HG02571 (cell line): Measurements from ENCODE around the gene G2E3.
"Not testable (repeated sequence)": the region's sequence is repeated elsewhere in the genome, so short reads cannot be mapped to it uniquely, and the experiment has no call there.

Source experiments
- ATAC-seq: cut with Tn5 transposase; IDR thresholded peaks from one replicate; pipeline ENCODE4 v1.9.1; 2021; ENCODE audit warnings: mild to moderate bottlenecking, moderate library complexity; ENCODE audit not compliant: unreplicated experiment

G2E3 gene

DNA sequence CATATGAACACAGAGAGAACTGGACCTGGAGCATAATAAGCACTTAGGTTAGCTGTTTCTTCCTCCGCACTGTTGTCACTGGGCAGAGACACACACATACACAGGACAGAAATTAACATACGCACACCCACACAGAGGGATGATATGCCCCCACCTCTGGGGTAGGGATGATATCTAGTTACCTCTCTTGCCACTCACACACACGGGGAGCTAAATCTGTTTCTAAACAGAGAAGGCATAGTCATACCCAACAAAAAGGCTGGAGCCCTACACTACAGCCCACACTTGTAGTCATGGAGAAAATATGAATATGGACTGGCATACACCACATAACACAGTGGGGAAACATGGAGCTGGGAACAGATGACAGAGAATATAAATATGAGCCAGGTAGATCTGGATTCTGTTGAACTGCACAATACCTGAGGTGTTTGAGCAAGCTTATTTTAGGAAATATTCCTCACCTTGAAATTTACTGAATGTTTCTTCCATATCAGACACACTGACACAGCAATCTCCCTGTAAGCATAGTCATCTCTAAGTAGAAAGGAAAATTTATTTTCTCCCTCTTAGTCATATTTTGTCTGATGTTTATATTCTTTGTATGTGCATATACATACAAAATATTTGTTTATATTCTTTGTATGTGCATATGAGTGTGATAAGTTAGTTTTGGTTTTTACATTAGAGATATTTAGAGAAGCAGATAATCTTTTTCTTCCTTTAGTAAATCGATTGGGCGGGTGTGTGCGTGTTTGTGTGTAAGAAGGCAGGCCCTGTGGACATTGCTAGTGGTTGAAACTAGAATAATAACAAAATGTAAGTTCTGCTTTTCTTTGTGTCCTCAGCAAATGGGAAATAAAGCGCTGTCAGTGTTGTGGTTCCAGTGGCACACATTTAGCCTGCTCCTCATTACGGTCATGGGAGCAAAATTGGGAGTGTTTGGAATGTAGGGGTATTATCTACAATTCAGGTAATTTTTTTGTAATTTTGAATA is 42.3 kb downstream of the G2E3 start:
- ATAC-seq: no peak

DNA sequence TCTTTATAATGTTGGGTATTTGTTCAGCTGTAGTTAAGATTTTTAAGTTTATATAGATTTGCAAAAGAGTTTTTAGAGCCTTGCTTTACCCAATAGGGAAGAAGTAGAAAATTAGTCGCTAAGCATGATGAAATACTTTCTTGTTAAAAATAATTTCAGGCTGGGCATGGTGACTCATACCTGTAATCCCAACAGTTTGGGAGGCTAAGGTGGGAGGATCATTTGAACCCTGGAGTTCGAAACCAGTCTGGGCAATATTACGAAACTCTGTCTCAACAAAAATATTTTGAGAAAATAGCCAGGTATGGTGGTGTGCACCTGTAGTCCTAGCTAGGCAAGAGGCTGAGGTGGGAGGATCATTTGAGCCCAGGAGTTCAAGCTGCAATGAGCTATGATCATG is 44.4 kb downstream of the G2E3 start:
- no peak for ATAC-seq

DNA sequence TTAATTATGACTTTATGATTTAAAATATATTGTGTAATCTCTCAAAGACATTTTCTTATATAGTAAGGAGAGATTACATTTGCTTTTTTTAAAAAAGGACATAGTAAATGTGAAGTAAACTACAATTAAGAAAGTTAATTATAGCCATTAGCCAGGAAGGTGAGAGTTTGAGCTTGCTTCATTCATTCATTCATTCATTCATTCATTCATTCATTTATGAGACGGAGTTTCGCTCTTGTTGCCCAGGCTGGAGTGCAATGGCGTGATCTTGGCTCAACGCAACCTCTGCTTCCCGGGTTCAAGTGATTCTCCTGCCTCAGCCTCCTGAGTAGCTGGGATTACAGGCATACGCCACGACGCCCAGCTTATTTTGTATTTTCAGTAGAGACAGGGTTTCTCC is 45.7 kb downstream of the G2E3 start:
- ATAC-seq: not testable (repeated sequence)

DNA sequence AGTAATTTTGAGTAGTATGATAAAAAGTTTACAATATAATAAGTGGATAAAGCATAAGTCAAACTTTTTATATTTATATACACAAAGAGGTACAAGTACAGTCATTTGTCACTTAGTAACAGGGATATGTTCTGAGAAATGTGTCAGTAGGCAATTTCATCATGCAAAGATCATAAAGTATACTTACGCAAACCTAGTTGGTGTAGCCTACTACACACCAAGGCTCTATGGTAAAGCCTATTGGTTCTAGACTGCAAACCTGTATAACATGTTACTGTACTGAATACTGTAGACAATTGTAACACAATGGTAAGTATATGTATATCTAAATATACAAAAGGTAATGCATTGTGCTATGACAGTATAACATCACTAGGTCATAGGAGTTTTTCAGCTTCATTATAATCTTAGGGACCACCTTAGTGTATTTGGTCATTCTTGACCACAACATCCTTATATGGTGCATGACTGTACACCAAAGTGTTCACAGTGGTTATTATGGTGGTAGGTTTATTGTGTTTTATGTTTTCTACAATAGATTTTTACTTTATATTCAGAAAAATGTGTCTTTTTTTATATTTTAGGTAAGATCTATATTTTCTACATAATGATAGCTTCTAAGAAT is 48.3 kb downstream of the G2E3 start:
- ATAC-seq: no peak

DNA sequence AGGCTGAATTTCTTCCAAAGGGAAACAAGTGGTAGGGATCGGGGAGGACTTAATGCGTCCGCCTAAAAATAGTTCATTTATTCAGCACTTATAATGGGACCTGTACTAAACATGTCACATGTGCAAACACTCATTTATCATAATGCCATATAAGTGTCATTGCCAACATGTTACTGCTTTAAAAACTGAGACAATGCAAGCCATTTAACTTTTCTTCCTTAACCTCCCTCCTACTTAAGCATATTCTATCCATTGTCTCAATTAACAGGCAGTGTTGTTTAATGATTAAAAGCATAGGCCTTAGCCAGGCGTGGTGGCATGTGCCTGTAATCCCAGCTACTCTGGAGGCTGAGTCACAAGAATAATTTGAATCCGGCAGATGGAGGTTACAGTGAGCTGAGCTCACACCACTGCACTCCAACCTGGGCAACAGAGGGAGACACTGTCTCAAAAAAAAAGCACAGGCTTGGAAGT is 49.6 kb downstream of the G2E3 start:
- no peak for ATAC-seq

DNA sequence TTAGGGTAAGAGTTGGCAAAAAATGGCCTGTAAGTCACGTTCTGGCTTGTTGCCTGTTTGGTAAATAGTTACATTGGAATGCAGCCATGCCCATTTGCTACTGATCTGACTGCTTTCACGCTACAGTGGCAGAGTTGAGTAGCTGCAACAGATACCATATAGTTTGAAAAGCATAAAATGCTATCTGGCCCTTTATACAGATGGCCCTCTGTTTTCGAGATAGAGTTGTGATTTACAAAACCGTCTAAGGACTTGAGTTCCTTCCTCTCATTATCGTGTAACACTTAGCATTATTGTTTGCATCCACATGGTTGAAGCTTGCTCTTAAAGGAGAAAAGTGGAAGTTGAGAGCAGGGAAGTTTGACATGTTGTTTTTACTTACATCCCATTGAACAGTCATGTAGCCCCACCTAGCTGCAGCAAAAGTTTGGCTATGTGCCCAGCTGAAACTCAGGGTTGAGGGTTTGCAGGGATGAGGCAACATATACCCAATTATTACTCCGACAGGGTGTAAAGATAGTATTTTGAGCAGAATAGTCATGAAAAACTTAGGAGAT is 51.9 kb downstream of the G2E3 start:
- no peak for ATAC-seq

DNA sequence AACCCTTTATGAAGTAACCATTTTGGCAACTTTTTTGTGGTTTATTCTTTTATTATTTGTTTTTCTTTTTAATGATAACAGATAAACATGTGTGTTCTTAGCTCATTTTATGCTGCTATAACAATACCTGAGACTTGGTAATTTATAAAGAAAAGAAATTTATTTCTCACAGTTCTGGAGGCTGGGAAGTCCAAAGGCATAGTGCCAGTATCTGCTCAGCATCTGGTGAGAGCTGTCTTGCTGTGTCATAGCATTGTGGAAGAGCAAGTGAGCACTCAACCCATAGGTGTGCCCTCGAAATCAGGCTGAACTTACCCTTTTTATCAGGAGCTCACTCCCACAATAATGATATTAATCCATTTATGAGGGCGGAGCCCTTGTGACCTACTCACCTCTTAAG is 55.2 kb downstream of the G2E3 start:
- no peak for ATAC-seq

DNA sequence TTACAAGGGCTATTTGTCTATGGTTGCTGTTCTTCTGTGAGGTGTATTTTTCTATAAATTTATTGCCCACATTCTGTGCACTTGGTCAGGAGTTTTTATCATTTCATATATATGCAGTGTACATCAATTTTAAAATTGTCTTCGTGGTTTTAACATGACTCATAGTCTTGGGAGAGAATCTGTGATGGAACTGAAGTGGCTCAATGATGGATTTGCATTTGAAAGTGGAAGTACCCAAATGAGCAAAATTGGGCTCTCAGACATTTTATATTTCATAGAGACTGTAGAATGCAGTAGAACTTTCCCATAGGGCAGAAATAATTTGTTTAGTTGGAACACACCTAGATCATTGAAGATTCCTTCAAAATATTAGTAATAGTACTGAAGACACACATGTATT is 61.2 kb downstream of the G2E3 start:
- ATAC-seq: peak; percentile 43

DNA sequence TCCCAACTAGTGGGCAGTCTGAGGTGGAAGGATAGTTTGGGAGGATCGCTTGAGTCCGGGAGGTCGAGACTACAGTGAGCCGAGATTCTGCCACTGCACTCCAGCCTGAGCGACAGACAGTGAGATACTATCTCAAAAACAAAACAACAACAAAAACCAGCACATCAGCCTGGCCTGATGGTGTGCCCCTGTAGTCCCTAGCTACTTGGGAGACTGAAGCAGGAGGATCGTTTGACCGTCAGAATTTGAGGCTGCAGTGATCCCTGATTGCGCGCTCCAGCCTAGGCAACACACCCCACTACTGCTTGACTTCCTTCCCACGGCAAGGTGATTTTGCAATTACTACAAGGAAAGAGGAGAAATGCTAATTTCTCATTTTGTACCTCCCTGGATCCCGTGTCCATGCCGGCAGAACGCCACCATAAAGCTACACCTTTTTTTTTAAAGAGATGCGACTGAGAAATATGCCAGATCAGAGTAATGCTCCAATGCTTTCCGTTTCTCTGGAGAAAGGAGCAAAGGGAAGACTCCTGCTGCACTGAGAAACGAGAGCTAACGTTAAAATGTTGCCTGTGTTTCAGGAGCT is 62.5 kb downstream of the G2E3 start:
- ATAC-seq: peak; percentile 7

DNA sequence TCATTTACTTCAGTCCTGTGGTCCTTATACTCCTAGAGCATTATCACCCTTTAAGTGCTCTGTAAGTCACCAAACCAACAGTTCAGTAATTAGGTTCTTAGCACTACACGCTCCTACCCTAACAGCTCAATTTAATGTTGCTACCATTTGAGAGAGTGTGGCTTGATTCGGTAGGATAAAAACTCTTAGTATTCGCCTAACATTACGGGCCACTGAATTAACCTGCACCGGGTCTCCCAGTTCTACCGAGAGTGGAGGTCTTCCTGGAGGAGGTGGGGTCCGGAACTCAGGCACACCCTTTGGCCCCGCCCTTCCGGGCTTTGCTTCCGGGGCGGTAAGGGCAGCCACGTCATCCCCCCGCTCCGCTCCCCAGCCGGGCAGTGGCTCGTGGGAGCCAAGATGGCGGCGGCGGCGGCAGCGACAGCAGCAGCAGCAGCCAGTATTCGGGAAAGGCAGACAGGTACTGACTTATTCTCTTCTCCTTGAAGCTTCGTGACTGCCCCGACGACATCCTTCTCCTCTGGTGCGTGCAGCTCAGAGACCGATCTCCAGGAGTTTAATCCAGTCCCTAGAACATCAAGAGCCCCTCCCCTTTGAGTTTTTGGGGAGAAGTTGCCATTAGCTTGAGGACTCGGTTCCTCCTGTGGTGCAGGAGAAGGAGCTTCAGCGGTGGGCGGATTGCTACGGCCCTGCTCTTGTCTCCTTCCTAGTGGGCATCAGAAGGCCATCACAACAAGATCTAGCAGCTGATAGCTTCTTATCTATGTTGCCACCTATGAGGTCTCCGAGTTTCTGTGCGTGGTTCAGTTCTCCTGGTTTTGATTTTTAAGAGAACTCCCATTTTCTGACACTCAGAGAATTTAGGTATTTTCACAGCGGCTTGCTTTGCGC is 63.2 kb downstream of the G2E3 start, which contains the start of gene SCFD1:
Gene SCFD1 (plus strand): TSS at position 380 of the 891 bp plus-strand sequence. CDS start 20 bp downstream, at position 400.
- ATAC-seq: peak; percentile 95

DNA sequence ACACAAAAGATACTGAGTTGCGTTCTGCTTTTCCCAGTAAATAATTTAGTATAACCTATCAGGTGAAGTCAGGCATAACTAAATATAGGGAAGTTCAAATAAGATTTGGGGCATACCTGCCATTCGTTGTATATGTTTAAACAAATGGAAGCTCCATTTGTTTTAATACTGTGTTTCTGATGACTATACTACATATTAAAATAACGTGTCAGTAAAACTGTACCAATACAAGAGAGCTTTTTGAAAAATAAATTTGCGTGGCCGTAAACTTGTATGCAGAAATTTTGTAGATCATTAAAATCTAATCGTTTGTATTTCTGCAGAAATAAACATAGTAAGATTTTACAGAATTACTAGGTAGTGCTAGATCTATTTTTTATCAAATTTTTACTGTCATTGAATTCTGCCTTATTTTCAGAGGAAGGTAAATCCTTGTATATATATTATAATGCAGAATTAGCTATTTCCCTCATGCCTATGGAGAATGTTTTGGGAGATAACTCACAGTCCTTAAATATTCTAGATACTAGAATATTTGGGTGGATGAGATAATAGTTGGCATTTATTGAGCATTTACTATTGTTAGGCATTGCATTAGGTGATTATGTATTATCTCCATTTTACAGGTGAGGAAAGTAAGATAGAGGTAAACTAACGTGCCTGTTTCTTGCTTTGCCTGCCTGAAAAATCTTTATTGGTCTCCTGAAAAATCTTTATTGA is 64.6 kb downstream of the G2E3 start:
- no peak for ATAC-seq

DNA sequence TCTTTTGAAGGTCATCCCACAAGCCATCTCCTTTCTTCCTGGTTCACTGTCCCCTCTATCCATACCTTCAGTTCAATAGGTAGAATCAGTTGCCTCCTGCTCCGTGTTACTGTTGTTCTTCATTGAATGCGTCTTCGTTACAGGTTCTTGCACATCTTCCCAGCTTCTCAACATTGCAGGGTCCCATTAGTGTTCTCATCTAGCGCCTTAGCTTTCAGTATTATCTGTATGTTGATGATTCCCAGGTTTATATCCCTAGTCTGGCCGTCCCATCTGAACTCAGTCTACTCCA is 65.1 kb downstream of the G2E3 start:
- ATAC-seq: no peak

DNA sequence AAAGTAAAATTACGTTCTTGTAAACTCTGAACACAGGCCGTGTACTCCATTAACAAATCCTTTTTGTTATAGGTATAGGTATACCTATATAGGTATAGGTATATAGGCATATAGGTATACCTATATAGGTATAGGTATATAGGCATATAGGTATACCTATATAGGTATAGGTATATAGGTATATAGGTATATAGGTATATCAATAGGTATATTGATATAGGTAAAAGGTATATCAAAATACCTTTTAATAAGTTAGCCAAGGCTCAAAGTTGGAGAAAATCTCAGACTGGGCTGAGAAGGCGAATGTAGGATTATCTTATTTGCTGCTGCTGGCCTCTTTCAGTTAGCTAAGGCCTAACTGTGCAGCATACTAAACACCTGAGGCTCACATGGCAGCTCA is 66.6 kb downstream of the G2E3 start:
- ATAC-seq: no peak

DNA sequence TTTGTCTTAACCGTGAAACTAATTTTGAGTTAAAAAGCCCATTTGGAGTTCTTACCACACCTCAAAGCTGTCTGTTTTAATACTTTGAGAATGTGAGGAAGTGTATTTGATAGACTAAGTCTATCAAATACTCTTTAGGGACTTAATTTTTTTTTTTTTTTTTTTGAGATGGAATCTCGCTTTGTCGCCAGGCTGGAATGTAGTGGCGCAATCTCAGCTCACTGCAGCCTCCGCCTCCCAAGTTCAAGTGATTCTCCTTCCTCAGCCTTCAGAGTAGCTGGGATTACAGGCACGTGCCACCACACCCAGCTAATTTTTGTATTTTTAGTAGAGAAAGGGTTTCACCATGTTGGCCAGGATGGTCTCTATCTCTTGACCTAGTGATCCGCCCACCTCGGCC is 70.5 kb downstream of the G2E3 start:
- not testable (repeated sequence) for ATAC-seq

DNA sequence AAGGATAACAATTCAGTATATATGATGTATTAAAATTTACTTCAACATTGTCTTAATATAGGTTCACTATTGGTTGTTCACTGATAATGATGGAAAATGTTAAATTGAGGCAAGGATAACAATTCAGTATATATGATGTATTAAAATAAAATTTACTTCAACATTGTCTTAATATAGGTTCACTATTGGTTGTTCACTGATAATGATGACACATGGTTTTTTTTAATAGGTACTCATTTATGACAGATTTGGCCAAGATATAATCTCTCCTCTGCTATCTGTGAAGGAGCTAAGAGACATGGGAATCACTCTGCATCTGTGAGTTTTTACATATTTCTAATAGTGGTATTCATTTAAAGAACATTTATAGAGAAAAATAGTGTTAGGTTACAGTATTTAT is 71.3 kb downstream of the G2E3 start:
- no peak for ATAC-seq

DNA sequence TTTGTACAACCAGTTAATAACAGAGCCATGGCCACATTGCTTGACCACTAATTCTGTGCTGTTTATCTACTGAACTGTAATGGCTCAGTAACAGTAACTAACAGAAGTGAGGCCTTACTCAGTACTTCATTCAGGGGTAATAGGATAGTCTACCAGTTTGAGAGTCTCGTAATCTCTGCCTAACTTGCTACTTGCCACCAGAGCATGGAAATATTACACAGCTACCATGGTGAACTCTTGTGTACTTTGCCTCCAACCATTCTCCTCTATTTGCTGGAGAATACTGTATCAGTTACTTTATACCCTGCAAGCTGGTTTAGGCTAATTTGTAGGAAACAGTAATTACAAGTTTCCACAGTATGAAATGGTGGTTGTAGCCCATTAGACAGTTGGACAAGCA is 73.8 kb downstream of the G2E3 start:
- no peak for ATAC-seq

DNA sequence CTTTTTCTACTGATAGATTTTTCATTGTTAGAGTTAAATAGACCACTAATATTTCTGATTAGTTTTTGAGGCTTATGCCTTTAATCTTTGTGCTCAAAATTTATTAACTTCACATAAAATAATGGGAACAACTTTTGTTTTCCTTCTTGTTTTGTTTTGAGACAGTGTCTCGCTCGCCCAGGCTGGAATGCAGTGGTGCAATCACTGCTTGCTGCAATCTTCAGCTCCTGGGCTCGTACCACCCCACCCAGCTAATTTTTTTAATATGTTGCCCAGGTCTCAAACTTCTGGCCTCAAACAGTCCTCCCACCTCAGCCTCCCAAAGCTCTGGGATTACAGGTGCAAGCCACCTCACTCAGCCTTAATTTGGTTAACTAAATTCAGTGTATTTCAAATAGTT is 80.0 kb downstream of the G2E3 start:
- ATAC-seq: no peak

DNA sequence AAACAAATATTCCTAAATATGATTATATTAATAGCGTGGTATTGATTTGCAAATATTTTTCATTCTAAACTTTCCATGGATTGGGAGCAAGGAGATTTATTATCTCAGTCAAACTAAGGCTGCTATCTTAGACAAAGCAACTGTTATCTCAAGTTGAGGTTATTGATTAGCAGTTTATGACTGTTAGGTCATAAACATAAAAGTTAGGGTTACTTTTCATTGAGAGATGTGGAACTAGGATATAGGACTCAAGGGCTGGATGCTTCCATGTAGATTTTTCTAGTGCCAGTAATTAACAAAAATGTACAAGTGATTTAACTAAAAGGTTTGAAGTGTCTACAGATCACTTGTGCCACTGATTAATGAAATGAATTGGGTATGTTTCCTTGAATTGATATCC is 82.2 kb downstream of the G2E3 start:
- ATAC-seq: no peak

DNA sequence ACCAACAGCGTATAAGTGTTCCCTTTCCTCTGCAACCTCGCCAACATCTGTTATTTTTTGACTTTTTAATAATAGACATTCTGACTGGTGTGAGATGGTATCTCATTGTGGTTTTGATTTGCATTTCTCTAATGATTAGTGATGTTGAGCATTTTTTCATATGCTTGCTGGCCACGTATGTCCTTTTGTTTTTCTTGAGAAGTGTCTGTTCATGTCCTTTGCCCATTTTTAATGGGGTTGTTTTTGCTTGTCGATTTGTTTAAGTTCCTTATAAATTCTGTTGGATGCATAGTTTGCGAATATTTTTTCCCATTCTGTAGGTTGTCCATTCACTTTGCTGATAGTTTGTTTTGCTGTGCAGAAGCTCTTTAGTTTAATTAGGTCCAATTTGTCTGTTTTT is 85.5 kb downstream of the G2E3 start:
- not testable (repeated sequence) for ATAC-seq

DNA sequence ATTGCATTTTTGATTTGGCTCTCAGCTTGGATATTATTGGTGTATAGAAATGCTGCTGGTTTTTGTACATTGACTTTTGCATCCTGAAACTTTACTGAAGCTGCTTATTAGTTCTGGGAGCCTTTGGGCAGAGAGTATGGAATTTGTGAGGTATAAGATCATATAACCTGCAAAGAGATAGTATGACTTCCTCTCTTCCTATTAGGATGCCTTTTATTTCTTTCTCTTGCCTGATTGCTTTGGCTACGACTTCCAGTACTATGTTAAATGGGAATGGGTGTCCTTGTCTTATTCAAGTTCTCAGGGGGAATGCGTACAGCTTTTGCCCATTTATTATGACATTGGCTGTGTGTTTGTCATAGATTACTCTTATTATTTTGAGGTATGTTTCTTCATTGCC is 86.6 kb downstream of the G2E3 start:
- ATAC-seq: no peak
